PC-9 (cell line): ENCODE data around the gene SNTG2. TPM values are rescaled to one million over a fixed set of nuclear protein-coding genes. Genes with fewer than 3 reads are reported as not detected.

ENCODE experiments used
- BruUV-seq: library from RNA; stranded (reverse); fragments of 400-500 nt; replicated peaks from 2 replicates; lab custom pipeline; 2021; lab: Mats Ljungman, UMichigan
- CTCF ChIA-PET: fragments of 300-600 bp; sonication (Branson Sonifier 250); formaldehyde crosslinking; loops from one replicate; lab custom pipeline; 2022; ENCODE audit warnings: antibody characterized with exemption; lab: Charles Lee
- POLR2A ChIA-PET: fragments of 300-600 bp; sonication (Branson Sonifier 250); formaldehyde crosslinking; loops from one replicate; lab custom pipeline; 2022; ENCODE audit warnings: antibody characterized with exemption; ENCODE audit not compliant: unreplicated experiment; lab: Charles Lee
- DNase-seq, 2 experiments: peaks; one replicate each; pipeline versions ENCODE4 v3.0.0 to v3.0.0-alpha.2; 2015 to 2022; ENCODE audit warnings: mixed read lengths in 1 of 2
- H2AFZ ChIP-seq: fragments of 200-600 bp; sonication (generic); 2 replicates; pipeline ENCODE4 v1.8.1; 2017; ENCODE audit warnings: antibody characterized with exemption
- H3F3A ChIP-seq: fragments of 200-600 bp; sonication (generic); 2 replicates; pipeline ENCODE4 v1.8.1; 2017; ENCODE audit warnings: antibody characterized with exemption, mild to moderate bottlenecking, low read depth; ENCODE audit not compliant: insufficient read depth
- H3K27ac ChIP-seq: fragments of 200-600 bp; sonication (generic); 2 replicates; pipeline ENCODE4 v1.6.1; 2016; ENCODE audit warnings: mixed run types
- H3K27me3 ChIP-seq: fragments of 200-600 bp; sonication (generic); 2 replicates; pipeline ENCODE4 v1.6.1; 2016; ENCODE audit warnings: low read depth, mixed run types; ENCODE audit not compliant: insufficient read depth
- H3K36me3 ChIP-seq: fragments of 200-600 bp; sonication (generic); 2 replicates; pipeline ENCODE4 v1.6.1; 2016; ENCODE audit warnings: low read depth, mixed run types
- H3K4me1 ChIP-seq: fragments of 200-600 bp; sonication (generic); replicated peaks from 2 replicates; pipeline ENCODE4 v1.6.1; 2016; ENCODE audit warnings: mixed run types; ENCODE audit not compliant: insufficient read depth
- H3K4me2 ChIP-seq: fragments of 200-600 bp; sonication (generic); 2 replicates; pipeline ENCODE4 v1.6.1; 2017; ENCODE audit warnings: mixed run types
- H3K4me3 ChIP-seq: fragments of 200-600 bp; sonication (generic); 2 replicates; pipeline ENCODE4 v1.6.1; 2016; ENCODE audit warnings: mixed run types
- H3K79me2 ChIP-seq: fragments of 200-600 bp; sonication (generic); 2 replicates; pipeline ENCODE4 v1.6.1; 2017; ENCODE audit warnings: low read depth, mixed run types
- H3K9me2 ChIP-seq: fragments of 200-600 bp; sonication (generic); 2 replicates; pipeline ENCODE4 v1.8.1; 2017; ENCODE audit warnings: mild to moderate bottlenecking; ENCODE audit not compliant: insufficient read depth
- H3K9me3 ChIP-seq: fragments of 200-600 bp; sonication (generic); 2 replicates; pipeline ENCODE4 v1.8.1; 2016; ENCODE audit warnings: low read depth; ENCODE audit not compliant: insufficient read depth
- H4K20me1 ChIP-seq: fragments of 200-600 bp; sonication (generic); 2 replicates; pipeline ENCODE4 v1.8.1; 2017; ENCODE audit not compliant: insufficient read depth
- CTCF ChIP-seq: fragments of 200-600 bp; sonication (generic); conservative IDR thresholded peaks from 2 replicates; pipeline ENCODE4 v1.6.1; 2017; ENCODE audit warnings: mixed run types, antibody characterized with exemption, mild to moderate bottlenecking, moderate library complexity
- EZH2 ChIP-seq: fragments of 200-600 bp; sonication (generic); IDR thresholded peaks from 2 replicates; pipeline ENCODE4 v1.8.0; 2017; ENCODE audit warnings: antibody characterized with exemption, low read depth
- intact Hi-C: fragments of 100-400 bp; cut with micrococcal nuclease; formaldehyde crosslinking; loops from one replicate; pipeline ENCODE4 v1.10.0; 2022; ENCODE audit not compliant: unreplicated experiment
- total RNA-seq: library from RNA; stranded (reverse); gene quantifications from 2 replicates; pipeline ENCODE4 v1.2.3, GENCODE V29; 2021

The SNTG2 gene
- total RNA-seq, 1 experiment from 2014 or later, result not detected

GRCh38 chr2:925711-926110, 24.9 kb upstream of the SNTG2 start:
- Histone ChIP-seq H3K9me2 (no peaks in the 10 kb centered on the region), H3K9me3 (no peaks in the 10 kb centered on the region), H3K4me1 (no peaks in the 10 kb centered on the region), H3K4me2 (no peak overlapping the region), H3K36me3 (no peaks in the 10 kb centered on the region), H3K4me3 (no peak overlapping the region), H2AFZ (no peak overlapping the region), H3K27me3 (peaks cover 90% of the 10 kb centered on the region), H4K20me1 (no peaks in the 10 kb centered on the region), H3K27ac (no peak overlapping the region), H3K79me2 (no peaks in the 10 kb centered on the region), H3F3A (no peaks in the 10 kb centered on the region)
- ChIA-PET POLR2A (no interaction called here), CTCF (no interaction called here)
- BruUV-seq, result no TSS peak
- DNase-seq, result no peak
- TF ChIP-seq EZH2, result no peak
- TF ChIP-seq CTCF, result no peak
- intact Hi-C loops, result no loop called here

DNA sequence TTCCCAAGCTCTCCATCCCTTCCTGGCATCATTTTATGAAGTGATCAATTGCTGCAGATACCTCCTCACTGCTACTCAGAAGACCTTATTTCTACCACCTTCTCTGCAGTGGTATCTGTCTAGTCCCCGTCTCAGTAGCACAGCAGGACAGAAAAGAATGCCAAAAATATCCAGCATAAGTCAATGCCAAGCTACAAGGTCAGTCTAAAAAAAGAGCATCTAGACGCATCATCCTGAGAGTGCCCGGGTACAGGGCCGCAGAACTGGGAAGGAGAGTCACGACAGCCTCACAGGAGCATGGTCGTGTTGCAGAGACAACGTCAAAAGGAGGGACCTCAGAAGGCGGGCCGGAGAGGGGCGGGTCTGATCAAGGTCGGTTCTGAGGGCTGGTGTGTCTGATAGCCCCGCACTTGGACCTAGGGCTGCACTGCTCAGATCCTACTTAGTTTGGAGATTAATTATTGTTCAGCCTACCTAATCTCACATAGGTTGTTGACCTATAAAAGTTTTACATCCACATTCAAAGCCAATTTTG, 24.3 kb upstream of the SNTG2 start:
- Histone ChIP-seq H3K27me3 (peaks cover 90% of the 10 kb centered on the region), H3K9me3 (no peaks in the 10 kb centered on the region), H3K4me2 (no peak overlapping the region), H3F3A (no peaks in the 10 kb centered on the region), H4K20me1 (no peaks in the 10 kb centered on the region), H3K27ac (no peak overlapping the region), H3K4me1 (no peaks in the 10 kb centered on the region), H3K9me2 (no peaks in the 10 kb centered on the region), H3K36me3 (no peaks in the 10 kb centered on the region), H2AFZ (no peak overlapping the region), H3K4me3 (no peak overlapping the region), H3K79me2 (no peaks in the 10 kb centered on the region)
- no TSS peak for BruUV-seq
- no peak for TF ChIP-seq CTCF
- CTCF ChIA-PET, result no interaction called here
- no peak for DNase-seq
- POLR2A ChIA-PET, result no interaction called here
- intact Hi-C loops, result no loop called here

- no peak overlapping the region for H3K4me2 ChIP-seq
- no peak overlapping the region for H2AFZ ChIP-seq
- no peak overlapping the region for H3K27ac ChIP-seq
- H3K27me3 ChIP-seq, result peaks cover 87% of the 10 kb centered on the region
- no peaks in the 10 kb centered on the region for H3K36me3 ChIP-seq
- POLR2A ChIA-PET, result no interaction called here
- no peaks in the 10 kb centered on the region for H4K20me1 ChIP-seq
- no peaks in the 10 kb centered on the region for H3K9me3 ChIP-seq
- H3F3A ChIP-seq, result no peaks in the 10 kb centered on the region
- TF ChIP-seq CTCF, result no peak
- no peak for TF ChIP-seq EZH2
- BruUV-seq, result no TSS peak
- DNase-seq, result no peak
- CTCF ChIA-PET, result no interaction called here
- no peaks in the 10 kb centered on the region for H3K79me2 ChIP-seq
- H3K4me3 ChIP-seq, result no peak overlapping the region
- H3K9me2 ChIP-seq, result no peaks in the 10 kb centered on the region
- intact Hi-C loops, result no loop called here
- H3K4me1 ChIP-seq, result no peaks in the 10 kb centered on the region
Observed at GRCh38 chr2:926896-927295, 23.8 kb upstream of the SNTG2 start.
